NOMO-1 (cell line): ENCODE results near the gene TMEM186.
"Not testable (repeated sequence)": the region's sequence is repeated elsewhere in the genome, so short reads cannot be mapped to it uniquely, and the experiment has no call there.

Experiments used
- DNase-seq, 2 experiments: peaks; one replicate each; lab custom pipeline; 2025; ENCODE audit not compliant: unreplicated experiment in 2 of 2; lab: John Stamatoyannopoulos, UW

Gene TMEM186

GRCh38 chr16:8797364-8798173, at the start of gene TMEM186, which contains the start of gene PMM2:
Gene TMEM186 (minus strand): TSS chr16:8797639. CDS start chr16:8797614, 25 bp downstream.
Gene PMM2 (plus strand): TSS chr16:8797839. CDS start chr16:8797883, 44 bp downstream.
- peak; percentile 93 to 97 for DNase-seq

GRCh38 chr16:8847145-8847544, 49.7 kb upstream of the TMEM186 start:
- DNase-seq: no peak

- DNase-seq: no peak
These were observed 49.0 kb upstream of the TMEM186 start for GRCh38 chr16:8846401-8846932.

GRCh38 chr16:8845699-8846298, 48.4 kb upstream of the TMEM186 start:
- no peak for DNase-seq

- DNase-seq: not testable (repeated sequence)
These were observed 45.9 kb upstream of the TMEM186 start for GRCh38 chr16:8843296-8843695.

- DNase-seq: not testable (repeated sequence)
These were observed 44.6 kb upstream of the TMEM186 start for GRCh38 chr16:8842016-8842415.

- DNase-seq: not testable (repeated sequence)
These were observed 40.2 kb upstream of the TMEM186 start for GRCh38 chr16:8837594-8837993.

GRCh38 chr16:8836797-8837196, 39.4 kb upstream of the TMEM186 start:
- DNase-seq: not testable (repeated sequence)

GRCh38 chr16:8832717-8833105, 35.3 kb upstream of the TMEM186 start:
- DNase-seq: peak in 1 of 2 experiments; percentile 21

- no peak for DNase-seq
These were observed 34.7 kb upstream of the TMEM186 start for GRCh38 chr16:8831871-8832716.

GRCh38 chr16:8831450-8831849, 34.0 kb upstream of the TMEM186 start:
- no peak for DNase-seq

- DNase-seq: no peak
These were observed 31.2 kb upstream of the TMEM186 start for GRCh38 chr16:8828541-8829165.

GRCh38 chr16:8826278-8826879, 28.9 kb upstream of the TMEM186 start:
- no peak for DNase-seq

- no peak for DNase-seq
These were observed 25.0 kb upstream of the TMEM186 start for GRCh38 chr16:8822403-8822802.

GRCh38 chr16:8819411-8820034, 22.1 kb upstream of the TMEM186 start:
- DNase-seq: no peak

- DNase-seq: no peak
These were observed 21.2 kb upstream of the TMEM186 start for GRCh38 chr16:8818504-8819270.

GRCh38 chr16:8816967-8817655, 19.7 kb upstream of the TMEM186 start:
- no peak for DNase-seq

- no peak for DNase-seq
These were observed 16.8 kb upstream of the TMEM186 start for GRCh38 chr16:8814095-8814806.
